SU-DHL-6 (cell line): ENCODE results near the gene TNPO1.

Source experiments
- H2AFZ ChIP-seq: fragments of 200-600 bp; sonication (generic); 2 replicates; pipeline ENCODE4 v1.6.1; 2014; ENCODE audit warnings: low read depth, mild to moderate bottlenecking, moderate library complexity, mixed read lengths, antibody characterized with exemption, low read length; ENCODE audit not compliant: severe bottlenecking
- H3F3A ChIP-seq: fragments of 200-600 bp; shearing (Covaris generic); 2 replicates; pipeline ENCODE4 v1.6.0; 2016; ENCODE audit warnings: antibody characterized with exemption, mild to moderate bottlenecking; ENCODE audit not compliant: insufficient read depth
- H3K27ac ChIP-seq: fragments of 200-600 bp; sonication (generic); 2 replicates; pipeline ENCODE4 v1.5.1; 2016; ENCODE audit warnings: low read depth, mild to moderate bottlenecking, low read length, moderate library complexity, mixed read lengths
- H3K27me3 ChIP-seq: fragments of 200-600 bp; sonication (generic), shearing (Covaris generic); 2 replicates; pipeline ENCODE4 v1.6.0; 2014; ENCODE audit warnings: mild to moderate bottlenecking, low read length
- H3K36me3 ChIP-seq: fragments of 200-600 bp; sonication (generic); 2 replicates; pipeline ENCODE4 v1.6.1; 2014; ENCODE audit warnings: mild to moderate bottlenecking, low read length, mixed read lengths
- H3K4me2 ChIP-seq: fragments of 300-600, 200-600 bp; shearing (Covaris generic), sonication (generic); 2 replicates; pipeline ENCODE4 v1.6.0; 2014; ENCODE audit warnings: low read length, low read depth, mild to moderate bottlenecking; ENCODE audit not compliant: poor library complexity, severe bottlenecking
- H3K4me3 ChIP-seq: fragments of 200-600 bp; sonication (generic); 2 replicates; pipeline ENCODE4 v1.5.1; 2014; ENCODE audit warnings: antibody characterized with exemption, low read length, mild to moderate bottlenecking, mixed read lengths; ENCODE audit not compliant: insufficient read depth, poor library complexity, severe bottlenecking
- H3K79me2 ChIP-seq: fragments of 200-600 bp; sonication (generic); 2 replicates; pipeline ENCODE4 v1.6.1; 2014; ENCODE audit warnings: mild to moderate bottlenecking, low read length, moderate library complexity; ENCODE audit not compliant: insufficient read depth
- H3K9ac ChIP-seq: fragments of 200-600 bp; sonication (generic); 2 replicates; pipeline ENCODE4 v1.7.0; 2014; ENCODE audit warnings: mild to moderate bottlenecking, low read length
- H3K9me2 ChIP-seq: fragments of 200-600 bp; sonication (generic); replicated peaks from 2 replicates; pipeline ENCODE4 v1.6.1; 2014; ENCODE audit warnings: low read length; ENCODE audit not compliant: insufficient read depth
- H3K9me3 ChIP-seq: fragments of 200-600 bp; sonication (generic); 2 replicates; pipeline ENCODE4 v1.6.1; 2014; ENCODE audit warnings: low read length, mixed read lengths; ENCODE audit not compliant: insufficient read depth
- H4K20me1 ChIP-seq: fragments of 200-600 bp; sonication (generic); 2 replicates; pipeline ENCODE4 v1.6.1; 2014; ENCODE audit warnings: low read depth, mild to moderate bottlenecking, antibody characterized with exemption, low read length, moderate library complexity, mixed read lengths
- CTCF ChIP-seq: fragments of 200-600 bp; sonication (generic); IDR thresholded peaks from one replicate; pipeline ENCODE4 v1.5.1; 2017; ENCODE audit warnings: antibody characterized with exemption, mild to moderate bottlenecking, low read length, moderate library complexity; ENCODE audit not compliant: insufficient read depth, poor library complexity, severe bottlenecking
- EZH2phosphoT487 ChIP-seq: fragments of 200-600 bp; sonication (generic), shearing (Covaris generic); conservative IDR thresholded peaks from 2 replicates; pipeline ENCODE4 v1.6.1; 2018; ENCODE audit warnings: mild to moderate bottlenecking, antibody characterized with exemption, low read length, moderate library complexity, mixed read lengths

The TNPO1 gene

GRCh38 chr5:72816284-72817075 lies at the start of gene TNPO1:
TNPO1 (plus strand) TSS chr5:72816661; CDS start chr5:72816738, 77 bp downstream.
- Histone ChIP-seq H3K79me2 (no peaks in the 10 kb centered on the region), H3K27me3 (no peaks in the 10 kb centered on the region), H2AFZ (peak within 1 kb of the TSS; percentile 95), H3K9me2 (no peaks in the 10 kb centered on the region), H3K9me3 (no peaks in the 10 kb centered on the region), H3K27ac (peak within 1 kb of the TSS; percentile 28; the same call in 1 of the 2 replicates), H3K36me3 (no peaks in the 10 kb centered on the region), H3K9ac (peak within 1 kb of the TSS; percentile 68), H3K4me2 (peak within 1 kb of the TSS; percentile 79), H3F3A (no peaks in the 10 kb centered on the region; the same call in 1 of the 2 replicates), H4K20me1 (no peaks in the 10 kb centered on the region), H3K4me3 (peak within 1 kb of the TSS; percentile 70)
- no peak for TF ChIP-seq EZH2phosphoT487
- no peak for TF ChIP-seq CTCF

GRCh38 chr5:72767289-72768010 lies 49.0 kb upstream of the TNPO1 start:
- Histone ChIP-seq H3K79me2 (no peaks in the 10 kb centered on the region), H3K27me3 (no peaks in the 10 kb centered on the region; the same call in 1 of the 2 replicates), H3F3A (no peaks in the 10 kb centered on the region), H3K4me2 (no peak overlapping the region), H3K9me2 (no peaks in the 10 kb centered on the region), H3K9ac (no peak overlapping the region), H4K20me1 (no peaks in the 10 kb centered on the region), H3K36me3 (no peaks in the 10 kb centered on the region), H2AFZ (no peak overlapping the region), H3K27ac (no peak overlapping the region), H3K9me3 (no peaks in the 10 kb centered on the region), H3K4me3 (no peak overlapping the region)
- TF ChIP-seq EZH2phosphoT487 (no peak), CTCF (no peak)

GRCh38 chr5:72770266-72770665 lies 46.2 kb upstream of the TNPO1 start:
- no peak overlapping the region for H3K4me3 ChIP-seq
- no peaks in the 10 kb centered on the region for H3K36me3 ChIP-seq
- no peaks in the 10 kb centered on the region for H3K79me2 ChIP-seq
- TF ChIP-seq EZH2phosphoT487 (no peak), CTCF (no peak)
- no peak overlapping the region for H3K4me2 ChIP-seq
- H3K27ac ChIP-seq = no peak overlapping the region
- no peak overlapping the region for H2AFZ ChIP-seq
- no peaks in the 10 kb centered on the region for H3K9me3 ChIP-seq
- no peaks in the 10 kb centered on the region for H3K9me2 ChIP-seq
- no peak overlapping the region for H3K9ac ChIP-seq
- H4K20me1 ChIP-seq = no peaks in the 10 kb centered on the region
- no peaks in the 10 kb centered on the region for H3F3A ChIP-seq
- H3K27me3 ChIP-seq = no peaks in the 10 kb centered on the region; the same call in 1 of the 2 replicates
